ENCODE results near the gene SDF4. TPM values are rescaled to one million over a fixed set of nuclear protein-coding genes. Genes with fewer than 3 reads are reported as not detected.

SDF4 gene
- total RNA-seq, 2 experiments from 2014 or later, result 96.9 to 99.3 TPM

DNA sequence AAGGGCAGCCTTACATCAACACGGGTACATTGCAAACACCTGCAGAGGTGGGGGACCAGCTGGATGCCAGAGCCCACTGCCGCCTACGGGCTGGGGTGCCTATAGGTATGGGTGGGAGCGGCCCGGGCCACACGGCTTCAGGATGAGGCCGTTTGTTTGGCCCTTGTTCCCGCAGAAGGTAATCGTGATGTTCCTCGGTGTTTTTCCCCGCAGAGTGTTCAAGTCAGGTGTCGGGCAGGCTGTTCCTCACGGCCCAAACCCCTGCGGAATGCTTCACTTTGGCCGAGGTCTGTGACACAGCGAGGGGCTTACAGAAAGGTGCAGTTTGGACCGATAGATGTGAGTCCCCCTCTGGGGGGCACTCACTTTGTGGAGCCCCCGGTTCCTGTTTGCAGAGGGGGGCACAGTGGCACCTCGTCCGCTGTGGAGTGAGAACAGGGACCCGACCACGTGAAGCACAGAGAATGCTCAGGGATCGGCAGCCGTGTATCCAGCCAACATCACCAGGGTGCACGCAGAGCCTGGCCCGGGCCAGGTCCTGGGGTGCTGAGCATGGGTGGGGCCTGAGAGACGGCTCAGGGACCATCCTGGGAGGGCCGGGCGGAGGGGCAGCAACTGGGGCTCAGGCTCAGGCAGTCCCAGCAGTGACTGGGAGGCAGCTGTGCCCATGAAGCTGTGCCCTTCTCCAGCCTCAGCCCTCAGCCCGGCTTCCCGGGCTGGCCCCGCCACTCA, 58.6 kb downstream of the SDF4 start:
- Mint-ChIP-seq H3K27ac (no peak overlapping the region), H3K4me1 (ENCODE audit: low read depth) (peaks cover 53% of the 10 kb centered on the region), H3K9me3 (ENCODE audit: insufficient read depth) (no peaks in the 10 kb centered on the region), H3K4me3 (peak overlapping the region; percentile 18), H3K27me3 (ENCODE audit: low read depth) (peaks cover 11% of the 10 kb centered on the region), H3K36me3 (ENCODE audit: low read depth) (no peaks in the 10 kb centered on the region)
- CTCF ChIA-PET, result interaction anchor here (1.1 kb wide), 1 partner anchor 109 kb away, joined by 4 read pairs; no protein-coding TSS in a partner anchor
- DNase-seq, result no peak
- POLR2A ChIA-PET, result interaction anchor here (0.7 kb wide), 1 partner anchor 58 kb away, joined by 3 read pairs; no protein-coding TSS in a partner anchor
- ATAC-seq, result peak; percentile 65

DNA sequence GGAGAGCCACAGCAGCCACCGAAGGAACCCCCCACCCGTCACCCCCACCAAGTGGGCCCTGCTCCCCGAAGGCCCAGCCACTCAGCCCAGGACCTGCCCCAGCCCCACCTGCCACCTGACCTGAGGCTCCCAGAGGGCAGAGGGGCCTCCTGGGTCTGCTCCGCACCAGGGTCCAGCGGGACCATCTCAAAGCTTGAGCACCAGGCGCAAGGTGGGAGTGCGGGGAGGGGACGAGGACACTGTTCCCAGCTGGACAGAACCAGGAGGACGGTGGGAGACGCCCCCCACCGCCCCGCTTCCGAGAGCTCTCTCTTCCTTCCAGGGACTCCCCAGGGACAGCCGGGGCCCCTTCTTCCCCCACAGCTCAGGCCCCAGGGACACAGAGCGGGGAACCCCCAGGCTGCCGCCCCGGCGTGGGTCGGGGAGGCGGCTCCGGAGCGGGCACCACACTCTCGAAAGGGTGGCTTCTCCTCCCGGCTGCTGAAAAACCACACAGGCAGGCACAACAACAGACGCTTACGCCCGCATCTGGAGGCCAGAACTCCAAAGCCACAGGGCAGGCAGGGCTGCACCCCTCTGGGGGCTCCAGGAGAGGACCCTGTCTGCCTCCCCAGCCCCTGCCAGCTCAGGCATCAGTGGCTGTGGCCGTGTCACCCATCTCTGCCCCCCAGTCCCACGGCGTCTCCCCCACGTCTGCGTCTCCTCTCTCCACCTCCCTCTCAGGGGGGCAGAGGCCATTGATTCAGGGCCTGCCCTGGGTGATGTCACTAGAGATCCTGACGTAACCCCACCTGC, 60.1 kb downstream of the SDF4 start:
- ATAC-seq (peak; percentile 42), DNase-seq (peak; percentile 33)
- POLR2A ChIA-PET, result interaction anchor here (0.9 to 1.7 kb wide), 2 partner anchors 13 to 36 kb away, joined by 3 to 7 read pairs; no protein-coding TSS in a partner anchor
- Mint-ChIP-seq H3K27ac (peak overlapping the region; percentile 39), H3K27me3 (ENCODE audit: low read depth) (peaks cover 7% of the 10 kb centered on the region), H3K36me3 (ENCODE audit: low read depth) (no peaks in the 10 kb centered on the region), H3K9me3 (ENCODE audit: insufficient read depth) (no peaks in the 10 kb centered on the region), H3K4me1 (ENCODE audit: low read depth) (peaks cover 53% of the 10 kb centered on the region), H3K4me3 (no peak overlapping the region)
- CTCF ChIA-PET, result interaction anchor here (2.1 kb wide), 1 partner anchor 50 kb away, joined by 9 read pairs; no protein-coding TSS in a partner anchor

- ATAC-seq, result no peak
- Mint-ChIP-seq H3K36me3 (ENCODE audit: low read depth) (no peaks in the 10 kb centered on the region), H3K4me1 (ENCODE audit: low read depth) (peaks cover 52% of the 10 kb centered on the region), H3K9me3 (ENCODE audit: insufficient read depth) (no peaks in the 10 kb centered on the region), H3K27me3 (ENCODE audit: low read depth) (peaks cover 4% of the 10 kb centered on the region), H3K4me3 (no peak overlapping the region), H3K27ac (no peak overlapping the region)
- CTCF ChIA-PET, result interaction anchor here (2.1 kb wide), 1 partner anchor 49 kb away, joined by 9 read pairs; no protein-coding TSS in a partner anchor
- no peak for DNase-seq
- POLR2A ChIA-PET, result interaction anchor here (0.9 to 1.7 kb wide), 2 partner anchors 13 to 37 kb away, joined by 3 to 7 read pairs; no protein-coding TSS in a partner anchor
Observed at GRCh38 chr1:1171161-1171545, 60.6 kb downstream of the SDF4 start.

GRCh38 chr1:1170215-1171091, 61.3 kb downstream of the SDF4 start:
- H3K36me3 Mint-ChIP-seq (ENCODE audit: low read depth), result no peaks in the 10 kb centered on the region
- POLR2A ChIA-PET, result interaction anchor here (1.7 kb wide), 1 partner anchor 12 kb away, joined by 7 read pairs; no protein-coding TSS in a partner anchor
- H3K27ac Mint-ChIP-seq, result peak overlapping the region; percentile 64
- H3K4me3 Mint-ChIP-seq, result no peak overlapping the region
- DNase-seq (no peak), ATAC-seq (no peak)
- H3K4me1 Mint-ChIP-seq (ENCODE audit: low read depth), result peaks cover 46% of the 10 kb centered on the region
- CTCF ChIA-PET, result interaction anchor here (2.1 kb wide), 1 partner anchor 48 kb away, joined by 9 read pairs; no protein-coding TSS in a partner anchor
- H3K9me3 Mint-ChIP-seq (ENCODE audit: insufficient read depth), result no peaks in the 10 kb centered on the region
- H3K27me3 Mint-ChIP-seq (ENCODE audit: low read depth), result peaks cover 3% of the 10 kb centered on the region

GRCh38 chr1:1169429-1170214, 62.2 kb downstream of the SDF4 start:
- DNase-seq (no peak), ATAC-seq (no peak)
- no peak overlapping the region for H3K4me3 Mint-ChIP-seq
- H3K27me3 Mint-ChIP-seq (ENCODE audit: low read depth), result peaks cover 3% of the 10 kb centered on the region
- H3K27ac Mint-ChIP-seq, result peak overlapping the region; percentile 64
- no peaks in the 10 kb centered on the region for H3K9me3 Mint-ChIP-seq (ENCODE audit: insufficient read depth)
- ChIA-PET POLR2A (interaction anchor here (1.0 kb wide), 1 partner anchor 11 kb away, joined by 3 read pairs; no protein-coding TSS in a partner anchor), CTCF (interaction anchor here (1.3 kb wide), 1 partner anchor 47 kb away, joined by 4 read pairs; no protein-coding TSS in a partner anchor)
- H3K4me1 Mint-ChIP-seq (ENCODE audit: low read depth), result peaks cover 40% of the 10 kb centered on the region
- no peaks in the 10 kb centered on the region for H3K36me3 Mint-ChIP-seq (ENCODE audit: low read depth)

- Mint-ChIP-seq H3K27me3 (ENCODE audit: low read depth) (peaks cover 3% of the 10 kb centered on the region), H3K36me3 (ENCODE audit: low read depth) (no peaks in the 10 kb centered on the region), H3K4me3 (no peak overlapping the region), H3K27ac (no peak overlapping the region), H3K4me1 (ENCODE audit: low read depth) (peaks cover 33% of the 10 kb centered on the region), H3K9me3 (ENCODE audit: insufficient read depth) (no peaks in the 10 kb centered on the region)
- POLR2A ChIA-PET, result interaction anchor here (1.0 kb wide), 1 partner anchor 10 kb away, joined by 3 read pairs; no protein-coding TSS in a partner anchor
- ATAC-seq, result no peak
- CTCF ChIA-PET, result interaction anchor here (1.3 kb wide), 1 partner anchor 46 kb away, joined by 4 read pairs; no protein-coding TSS in a partner anchor
- DNase-seq, result no peak
Observed at GRCh38 chr1:1168451-1169411, 63.1 kb downstream of the SDF4 start.

DNA sequence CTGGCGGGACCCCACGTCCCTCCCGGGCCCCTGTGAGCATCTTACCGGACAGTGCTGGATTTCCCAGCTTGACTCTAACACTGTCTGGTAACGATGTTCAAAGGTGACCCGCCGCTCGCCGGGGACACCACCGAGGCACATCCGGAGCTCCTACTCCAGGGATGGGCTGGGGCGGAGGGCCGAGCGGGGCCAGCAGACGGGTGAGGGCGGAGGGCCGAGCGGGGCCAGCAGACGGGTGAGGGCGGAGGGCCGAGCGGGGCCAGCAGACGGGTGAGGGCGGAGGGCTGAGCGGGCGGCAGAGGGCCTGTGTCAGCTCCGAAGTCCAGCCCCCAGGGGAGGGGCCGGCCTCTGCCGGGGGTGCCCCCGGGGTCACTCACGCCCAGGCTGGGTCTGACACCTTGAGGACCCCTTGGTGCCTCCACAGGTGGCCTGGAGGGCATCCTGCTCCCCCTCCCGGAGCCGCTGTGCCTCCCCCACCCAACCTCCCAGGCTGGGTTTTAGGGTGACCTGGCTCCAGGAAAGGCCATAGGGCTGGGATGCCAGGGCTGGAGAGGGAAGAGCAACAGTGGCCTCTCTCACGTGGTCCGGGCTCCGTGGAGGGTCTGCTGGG, 63.9 kb downstream of the SDF4 start:
- Mint-ChIP-seq H3K9me3 (ENCODE audit: insufficient read depth) (no peaks in the 10 kb centered on the region), H3K36me3 (ENCODE audit: low read depth) (no peaks in the 10 kb centered on the region), H3K27me3 (ENCODE audit: low read depth) (peaks cover 3% of the 10 kb centered on the region), H3K4me3 (no peak overlapping the region), H3K27ac (no peak overlapping the region), H3K4me1 (ENCODE audit: low read depth) (peaks cover 26% of the 10 kb centered on the region)
- ChIA-PET CTCF (no interaction called here), POLR2A (no interaction called here)
- no peak for DNase-seq
- no peak for ATAC-seq

DNA sequence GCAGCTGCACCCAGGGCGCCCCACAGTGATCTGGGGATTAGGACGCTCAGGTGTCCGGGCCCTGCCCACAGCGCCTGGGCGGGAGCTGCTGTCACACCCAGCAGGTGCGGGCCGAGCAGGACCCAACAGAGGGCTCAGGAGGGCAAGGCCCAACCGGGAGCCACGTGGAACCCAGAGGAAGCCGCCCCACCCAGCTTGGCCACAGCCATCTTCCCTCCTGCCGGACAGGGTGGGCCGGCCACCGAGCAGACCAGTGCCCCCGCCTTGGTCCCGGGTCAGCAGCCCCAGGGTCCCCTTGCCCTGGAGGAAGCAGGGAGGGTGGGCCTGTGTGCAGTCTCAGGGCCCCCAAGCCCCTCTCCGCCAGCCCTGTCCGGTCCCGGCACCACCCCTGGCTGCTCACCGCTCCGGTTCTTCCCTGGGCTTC, 64.4 kb downstream of the SDF4 start:
- Mint-ChIP-seq H3K36me3 (ENCODE audit: low read depth) (no peaks in the 10 kb centered on the region), H3K27me3 (ENCODE audit: low read depth) (peaks cover 3% of the 10 kb centered on the region), H3K4me3 (no peak overlapping the region), H3K4me1 (ENCODE audit: low read depth) (peaks cover 23% of the 10 kb centered on the region), H3K9me3 (ENCODE audit: insufficient read depth) (no peaks in the 10 kb centered on the region), H3K27ac (no peak overlapping the region)
- no peak for ATAC-seq
- DNase-seq, result no peak
- CTCF ChIA-PET, result no interaction called here
- POLR2A ChIA-PET, result interaction anchor here (0.8 kb wide), 1 partner anchor 9 kb away, joined by 4 read pairs; no protein-coding TSS in a partner anchor

Measured in activated CD8-positive, alpha-beta T cell treated with anti-CD3 and anti-CD28 coated beads, Interleukin-2, amount 10 ng/mL, durations not matched to agents 7 days and 5 days (primary cell).